Activated B cell treated with CpG ODN at 0.5 μM for 24 hours (primary cell): ENCODE data around the gene OR8K1. TPM values are rescaled to one million over a fixed set of nuclear protein-coding genes. Genes with fewer than 3 reads are reported as not detected.

Experiments used
- ATAC-seq: fragments of 200-7000 bp; cut with Tn5 transposase; one replicate; pipeline ENCODE4 v1.10.0; 2021; ENCODE audit warnings: low read depth, mild to moderate bottlenecking, moderate library complexity
- CTCF ChIA-PET: fragments of 350-600 bp; sonication (Branson Sonifier 250); formaldehyde crosslinking; loops from one replicate; lab custom pipeline; 2021; ENCODE audit warnings: antibody characterized with exemption; lab: Charles Lee
- POLR2A ChIA-PET: fragments of 350-600 bp; sonication (Branson Sonifier 250); formaldehyde crosslinking; loops from one replicate; lab custom pipeline; 2021; ENCODE audit warnings: antibody characterized with exemption; lab: Charles Lee
- DNase-seq: peaks from one replicate; pipeline ENCODE4 v3.0.0; 2022
- H3K27ac Mint-ChIP-seq: one replicate; pipeline ENCODE4 v1.8.0; 2020; ENCODE audit warnings: mixed read lengths
- H3K27me3 Mint-ChIP-seq: one replicate; pipeline ENCODE4 v1.8.0; 2021; ENCODE audit warnings: mixed read lengths
- H3K36me3 Mint-ChIP-seq: one replicate; pipeline ENCODE4 v1.8.0; 2021; ENCODE audit warnings: low read depth, mixed read lengths
- H3K4me1 Mint-ChIP-seq: one replicate; pipeline ENCODE4 v1.8.0; 2021; ENCODE audit warnings: mixed read lengths
- H3K4me3 Mint-ChIP-seq: one replicate; pipeline ENCODE4 v1.8.0; 2020; ENCODE audit warnings: mild to moderate bottlenecking, mixed read lengths
- H3K9me3 Mint-ChIP-seq: one replicate; pipeline ENCODE4 v1.8.0; 2020; ENCODE audit warnings: mixed read lengths
- intact Hi-C: fragments of 100-400 bp; cut with micrococcal nuclease; formaldehyde crosslinking; loops from one replicate; pipeline ENCODE4 v1.15.1; 2024
- total RNA-seq: library from RNA; stranded (reverse); gene quantifications from 2 replicates; pipeline ENCODE4 v1.2.3, GENCODE V29; 2022
- TF ChIP-seq, protein P1 (sequence below): fragments of 200-600 bp; IDR thresholded peaks from one replicate; pipeline ENCODE4 v1.8.0; 2022; ENCODE audit warnings: antibody characterized with exemption, mild to moderate bottlenecking

Gene OR8K1
- total RNA-seq, 1 donor from 2014 or later: not detected

DNA sequence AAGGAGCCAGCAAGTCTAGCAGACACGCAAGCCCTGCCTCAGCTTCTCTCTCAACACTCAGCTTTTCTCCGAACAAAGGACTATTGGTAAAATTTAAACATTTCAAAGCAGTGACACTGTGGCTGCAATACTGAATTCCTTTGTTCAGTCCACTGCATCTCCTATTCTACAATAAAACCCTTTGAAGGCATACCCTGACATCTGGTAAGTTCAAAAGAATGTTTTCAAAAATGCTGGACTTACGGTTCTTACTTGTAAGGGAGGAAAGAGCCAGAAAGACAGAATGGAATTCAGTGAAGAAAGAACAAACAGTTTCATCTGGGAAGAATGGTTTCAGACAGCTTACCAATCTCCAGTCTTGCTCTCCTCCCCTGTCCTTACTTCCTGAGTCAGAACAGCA is 12.7 kb upstream of the OR8K1 start:
- no peak overlapping the region for H3K4me3 Mint-ChIP-seq
- no peaks in the 10 kb centered on the region for H3K36me3 Mint-ChIP-seq
- no peak overlapping the region for H3K27ac Mint-ChIP-seq
- POLR2A ChIA-PET: no interaction called here
- intact Hi-C loops: no loop called here
- CTCF ChIA-PET: no interaction called here
- no peaks in the 10 kb centered on the region for H3K4me1 Mint-ChIP-seq
- ATAC-seq (no peak), DNase-seq (no peak)
- no peaks in the 10 kb centered on the region for H3K27me3 Mint-ChIP-seq
- peaks cover 9% of the 10 kb centered on the region for H3K9me3 Mint-ChIP-seq
- TF ChIP-seq, protein P1, sequence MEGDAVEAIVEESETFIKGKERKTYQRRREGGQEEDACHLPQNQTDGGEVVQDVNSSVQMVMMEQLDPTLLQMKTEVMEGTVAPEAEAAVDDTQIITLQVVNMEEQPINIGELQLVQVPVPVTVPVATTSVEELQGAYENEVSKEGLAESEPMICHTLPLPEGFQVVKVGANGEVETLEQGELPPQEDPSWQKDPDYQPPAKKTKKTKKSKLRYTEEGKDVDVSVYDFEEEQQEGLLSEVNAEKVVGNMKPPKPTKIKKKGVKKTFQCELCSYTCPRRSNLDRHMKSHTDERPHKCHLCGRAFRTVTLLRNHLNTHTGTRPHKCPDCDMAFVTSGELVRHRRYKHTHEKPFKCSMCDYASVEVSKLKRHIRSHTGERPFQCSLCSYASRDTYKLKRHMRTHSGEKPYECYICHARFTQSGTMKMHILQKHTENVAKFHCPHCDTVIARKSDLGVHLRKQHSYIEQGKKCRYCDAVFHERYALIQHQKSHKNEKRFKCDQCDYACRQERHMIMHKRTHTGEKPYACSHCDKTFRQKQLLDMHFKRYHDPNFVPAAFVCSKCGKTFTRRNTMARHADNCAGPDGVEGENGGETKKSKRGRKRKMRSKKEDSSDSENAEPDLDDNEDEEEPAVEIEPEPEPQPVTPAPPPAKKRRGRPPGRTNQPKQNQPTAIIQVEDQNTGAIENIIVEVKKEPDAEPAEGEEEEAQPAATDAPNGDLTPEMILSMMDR: no peak

- no peaks in the 10 kb centered on the region for H3K4me1 Mint-ChIP-seq
- CTCF ChIA-PET: no interaction called here
- POLR2A ChIA-PET: no interaction called here
- no peak for ATAC-seq
- no peak overlapping the region for H3K4me3 Mint-ChIP-seq
- no peaks in the 10 kb centered on the region for H3K36me3 Mint-ChIP-seq
- intact Hi-C loops: no loop called here
- no peak overlapping the region for H3K27ac Mint-ChIP-seq
- TF ChIP-seq, protein P1: no peak
- H3K27me3 Mint-ChIP-seq: no peaks in the 10 kb centered on the region
- no peak for DNase-seq
- peaks cover 27% of the 10 kb centered on the region for H3K9me3 Mint-ChIP-seq
Observed at GRCh38 chr11:56340289-56340688, 5.5 kb upstream of the OR8K1 start.

GRCh38 chr11:56353991-56354390 is 8.2 kb downstream of the OR8K1 start, which contains the start of gene OR8J1:
Gene OR8J1 (plus strand): TSS chr11:56354291. CDS start chr11:56360247, 5,956 bp downstream.
- Mint-ChIP-seq H3K27me3 (no peaks in the 10 kb centered on the region), H3K27ac (no peak within 1 kb of the TSS), H3K4me1 (no peaks in the 10 kb centered on the region), H3K4me3 (no peak within 1 kb of the TSS), H3K9me3 (peaks cover 2% of the 10 kb centered on the region), H3K36me3 (no peaks in the 10 kb centered on the region)
- intact Hi-C loops: no loop called here
- TF ChIP-seq, protein P1: no peak
- no peak for DNase-seq
- ATAC-seq: no peak
- CTCF ChIA-PET: no interaction called here
- POLR2A ChIA-PET: no interaction called here

GRCh38 chr11:56375324-56375723 is 29.5 kb downstream of the OR8K1 start, which contains the start of gene OR8U1:
Gene OR8U1 (plus strand): TSS chr11:56375624. CDS start chr11:56375624, 0 bp downstream.
- DNase-seq (no peak), ATAC-seq (no peak)
- Mint-ChIP-seq H3K27me3 (no peaks in the 10 kb centered on the region), H3K36me3 (no peaks in the 10 kb centered on the region), H3K27ac (no peak within 1 kb of the TSS), H3K9me3 (peaks cover 11% of the 10 kb centered on the region), H3K4me1 (no peaks in the 10 kb centered on the region), H3K4me3 (no peak within 1 kb of the TSS)
- ChIA-PET POLR2A (no interaction called here), CTCF (no interaction called here)
- intact Hi-C loops: no loop called here
- TF ChIP-seq, protein P1: no peak

DNA sequence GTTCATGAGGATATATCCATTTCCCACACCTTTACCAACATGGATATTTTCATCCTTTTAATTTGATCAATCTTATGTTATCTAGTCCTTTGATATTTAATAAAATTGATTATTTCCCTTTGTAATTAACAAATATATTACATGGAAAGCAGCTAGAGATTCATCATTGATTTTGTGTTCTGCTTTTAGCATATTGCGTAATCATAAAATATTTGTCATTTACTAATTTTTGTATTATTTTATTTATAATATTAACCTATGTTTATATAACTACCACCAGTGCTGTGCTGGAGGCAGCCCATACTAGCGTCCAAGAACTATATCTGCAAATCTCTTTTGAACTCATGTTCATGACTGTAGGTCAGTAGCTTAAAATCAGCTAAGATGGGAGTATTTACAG is 34.3 kb downstream of the OR8K1 start:
- DNase-seq: no peak
- H3K27ac Mint-ChIP-seq: no peak overlapping the region
- ChIA-PET POLR2A (no interaction called here), CTCF (no interaction called here)
- no peaks in the 10 kb centered on the region for H3K4me1 Mint-ChIP-seq
- no peaks in the 10 kb centered on the region for H3K27me3 Mint-ChIP-seq
- no peak for ATAC-seq
- intact Hi-C loops: no loop called here
- TF ChIP-seq, protein P1: no peak
- H3K36me3 Mint-ChIP-seq: no peaks in the 10 kb centered on the region
- no peak overlapping the region for H3K4me3 Mint-ChIP-seq
- peaks cover 14% of the 10 kb centered on the region for H3K9me3 Mint-ChIP-seq
